22Rv1 (cell line): ENCODE data around the gene AFAP1L2.

ENCODE experiments used
- CTCF ChIP-seq: fragments of 450-650 bp; IDR thresholded peaks from 2 replicates; pipeline ENCODE4 v1.5.1; 2017; ENCODE audit warnings: mild to moderate bottlenecking
- ZFX ChIP-seq: fragments of 450-650 bp; IDR thresholded peaks from 2 replicates; pipeline ENCODE4 v1.6.1; 2017; ENCODE audit warnings: antibody characterized with exemption, borderline replicate concordance

- TF ChIP-seq CTCF (no peak), ZFX (no peak)
Observed at GRCh38 chr10:114316744-114317143, 87.6 kb downstream of the AFAP1L2 start.
